Kidney capillary endothelial cell (primary cell): ENCODE measurements around the gene PLPPR1.
"Not testable (repeated sequence)": the region's sequence is repeated elsewhere in the genome, so short reads cannot be mapped to it uniquely, and the experiment has no call there.

ENCODE experiments used
- DNase-seq: peaks from one replicate; pipeline ENCODE4 v3.0.0-alpha.2; 2018; ENCODE audit warnings: low spot score

The PLPPR1 gene

DNA sequence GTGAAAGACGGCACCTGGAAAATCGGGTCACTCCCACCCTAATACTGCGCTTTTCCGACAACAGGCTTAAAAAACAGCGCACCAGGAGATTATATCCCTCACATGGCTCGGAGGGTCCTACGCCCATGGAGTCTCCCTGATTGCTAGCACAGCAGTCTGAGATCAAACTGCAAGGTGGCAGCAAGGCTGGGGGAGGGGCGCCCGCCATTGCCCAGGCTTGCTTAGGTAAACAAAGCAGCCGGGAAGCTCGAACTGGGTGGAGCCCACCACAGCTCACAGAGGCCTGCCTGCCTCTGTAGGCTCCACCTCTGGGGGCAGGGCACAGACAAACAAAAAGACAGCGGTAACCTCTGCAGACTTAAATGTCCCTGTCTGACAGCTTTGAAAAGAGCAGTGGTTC lies 262.5 kb downstream of the PLPPR1 start:
- not testable (repeated sequence) for DNase-seq

DNA sequence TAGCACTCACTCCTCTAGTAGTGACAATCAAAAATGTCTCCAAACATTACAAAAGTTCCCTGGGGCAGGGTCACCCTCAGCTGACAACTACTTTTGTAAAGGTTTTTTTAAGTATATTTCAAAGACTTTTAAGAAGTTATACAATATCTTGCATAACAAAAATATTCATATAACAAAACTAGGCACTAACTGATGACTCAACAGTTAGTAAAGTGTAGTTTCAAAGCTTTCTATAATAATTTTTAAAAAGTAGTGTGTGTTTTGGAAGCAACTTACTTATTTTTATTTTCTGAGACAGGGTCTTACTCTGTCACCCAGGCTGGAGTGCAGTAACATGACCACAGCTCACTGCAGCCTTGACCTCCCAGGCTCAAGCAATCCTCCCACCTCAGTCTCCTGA lies 271.4 kb downstream of the PLPPR1 start:
- DNase-seq, result no peak

DNA sequence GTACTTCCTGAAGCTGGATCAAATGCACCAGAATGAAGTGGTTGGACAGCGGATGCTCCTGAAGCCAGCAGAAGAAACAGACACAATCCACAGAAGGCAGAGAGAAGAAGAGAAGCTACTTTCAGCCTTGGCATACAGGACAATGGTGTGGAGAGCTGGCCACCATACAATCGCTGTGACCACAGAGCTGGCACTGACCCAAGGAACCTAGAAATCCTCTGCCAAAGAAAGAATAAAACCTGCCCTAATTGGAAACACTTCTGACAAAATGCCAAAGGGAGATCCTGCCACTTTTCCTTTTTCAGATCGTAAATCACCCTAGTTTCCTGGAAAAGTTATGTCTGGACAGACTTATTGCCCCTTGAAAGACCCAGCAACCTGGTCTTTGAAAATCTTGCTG lies 278.5 kb downstream of the PLPPR1 start:
- no peak for DNase-seq

GRCh38 chr9:101307524-101308213 lies 279.1 kb downstream of the PLPPR1 start:
- DNase-seq, result no peak

GRCh38 chr9:101309139-101309538 lies 280.6 kb downstream of the PLPPR1 start:
- no peak for DNase-seq

- no peak for DNase-seq
These were observed 282.7 kb downstream of the PLPPR1 start for GRCh38 chr9:101311191-101311590.

GRCh38 chr9:101311758-101312420 lies 283.4 kb downstream of the PLPPR1 start:
- DNase-seq, result peak; percentile 77

GRCh38 chr9:101312661-101313060 lies 284.1 kb downstream of the PLPPR1 start:
- no peak for DNase-seq

GRCh38 chr9:101315112-101315450 lies 286.6 kb downstream of the PLPPR1 start:
- DNase-seq, result no peak

DNA sequence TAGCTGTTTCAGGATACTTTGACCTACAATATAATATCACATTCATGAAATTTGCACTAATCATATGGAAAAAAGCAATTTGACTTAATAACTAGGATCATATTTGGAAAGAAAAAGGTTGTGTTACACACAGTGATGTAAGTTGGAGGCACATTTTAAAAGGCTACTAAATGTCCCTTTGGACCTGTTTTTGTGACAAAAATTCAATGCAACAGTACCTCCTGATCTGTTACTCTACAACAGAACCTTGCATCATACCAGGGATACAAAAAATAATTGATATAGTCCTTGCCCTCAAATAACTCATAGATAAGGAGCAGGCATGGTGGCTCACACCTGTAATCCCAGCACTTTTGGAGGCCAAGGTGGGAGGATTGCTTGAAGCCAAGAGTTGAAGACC lies 289.2 kb downstream of the PLPPR1 start:
- DNase-seq, result no peak

DNA sequence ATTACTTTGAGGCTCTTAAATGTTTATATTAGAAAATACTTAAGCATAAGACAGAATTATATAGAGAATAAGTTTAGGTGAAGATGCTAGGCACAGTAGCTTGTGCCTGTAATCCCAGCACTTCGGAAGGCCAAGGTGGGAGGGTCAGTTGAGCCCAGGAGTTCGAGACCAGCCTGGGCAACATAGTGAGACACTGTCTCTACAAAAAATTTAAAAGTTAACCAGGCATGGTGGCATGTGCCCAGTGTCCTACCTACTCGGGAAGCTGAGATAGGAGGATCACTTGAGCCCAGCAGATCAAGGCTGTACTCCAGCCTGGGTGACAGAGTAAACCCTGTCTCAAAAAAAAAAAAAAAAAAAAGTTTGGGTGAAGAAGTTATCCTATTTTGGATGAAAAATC lies 294.6 kb downstream of the PLPPR1 start:
- no peak for DNase-seq

DNA sequence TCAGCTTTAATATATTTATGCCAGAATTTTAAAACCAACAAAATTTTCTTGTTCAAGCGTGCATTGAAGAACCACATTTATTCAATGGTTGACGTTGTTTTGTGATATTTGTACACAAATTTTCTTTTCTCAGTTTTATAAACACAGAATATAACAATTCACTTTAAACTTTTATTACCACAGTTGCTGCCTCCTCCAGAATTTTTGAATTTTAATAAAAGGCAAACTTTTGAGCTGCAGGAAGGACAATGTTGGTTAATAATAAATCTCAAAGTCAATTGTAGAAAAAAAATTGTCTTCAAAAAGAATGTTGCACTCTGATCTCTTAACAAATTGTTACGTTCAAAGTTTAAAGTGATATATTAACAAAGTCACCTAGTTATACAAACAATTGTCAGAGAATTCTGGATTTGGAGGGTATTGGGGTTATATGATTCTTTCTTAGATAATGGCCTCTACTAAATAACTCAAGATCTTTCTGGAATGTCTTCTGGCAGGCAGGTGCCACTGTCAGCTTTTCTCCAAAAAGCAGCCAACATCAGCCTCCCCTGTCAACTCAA lies 295.8 kb downstream of the PLPPR1 start:
- DNase-seq, result no peak

GRCh38 chr9:101325053-101325452 lies 296.5 kb downstream of the PLPPR1 start:
- no peak for DNase-seq

DNA sequence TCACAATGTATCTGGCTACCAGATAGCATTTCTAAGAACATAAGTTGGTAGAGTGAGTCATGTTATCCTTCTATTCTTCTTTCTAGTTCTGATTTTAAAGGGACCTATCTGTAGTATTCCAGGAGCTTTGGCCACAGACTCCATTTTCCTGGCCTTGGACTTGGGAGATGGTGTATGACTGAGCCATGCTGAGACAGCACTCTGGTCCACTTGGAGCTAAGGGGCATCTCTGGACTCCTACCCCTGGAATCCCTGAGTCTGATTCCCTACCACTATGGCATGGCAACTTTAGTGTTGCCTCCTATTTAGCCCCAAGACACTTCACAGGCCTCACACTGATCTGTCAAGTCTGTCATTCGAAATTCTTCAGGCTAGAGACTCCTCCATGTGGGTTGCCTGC lies 297.5 kb downstream of the PLPPR1 start:
- no peak for DNase-seq

- no peak for DNase-seq
These were observed 298.0 kb downstream of the PLPPR1 start for GRCh38 chr9:101326501-101326900.

DNA sequence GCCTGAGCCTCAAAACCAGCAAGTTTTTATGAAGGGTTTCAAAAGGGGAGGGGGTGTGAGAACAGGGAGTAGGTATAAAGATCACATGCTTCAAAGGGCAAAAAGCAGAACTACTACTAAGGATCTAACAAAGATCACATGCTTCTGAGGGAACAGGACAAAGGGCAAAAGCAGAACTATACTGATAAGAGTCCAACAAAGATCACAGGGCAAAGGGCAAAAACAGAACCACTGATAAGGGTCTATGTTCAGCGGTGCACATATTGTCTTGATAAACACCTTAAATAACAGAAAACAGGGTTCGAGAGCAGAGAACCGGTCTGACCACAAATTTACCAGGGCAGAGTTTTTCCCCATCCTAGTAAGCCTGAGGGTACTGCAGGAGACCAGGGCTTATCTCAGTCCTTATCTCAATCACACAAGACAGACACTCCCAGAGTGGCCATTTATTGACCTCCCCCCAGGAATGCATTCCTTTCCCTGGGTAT lies 298.9 kb downstream of the PLPPR1 start:
- not testable (repeated sequence) for DNase-seq

- DNase-seq, result no peak
These were observed 303.8 kb downstream of the PLPPR1 start for GRCh38 chr9:101332362-101332761.

DNA sequence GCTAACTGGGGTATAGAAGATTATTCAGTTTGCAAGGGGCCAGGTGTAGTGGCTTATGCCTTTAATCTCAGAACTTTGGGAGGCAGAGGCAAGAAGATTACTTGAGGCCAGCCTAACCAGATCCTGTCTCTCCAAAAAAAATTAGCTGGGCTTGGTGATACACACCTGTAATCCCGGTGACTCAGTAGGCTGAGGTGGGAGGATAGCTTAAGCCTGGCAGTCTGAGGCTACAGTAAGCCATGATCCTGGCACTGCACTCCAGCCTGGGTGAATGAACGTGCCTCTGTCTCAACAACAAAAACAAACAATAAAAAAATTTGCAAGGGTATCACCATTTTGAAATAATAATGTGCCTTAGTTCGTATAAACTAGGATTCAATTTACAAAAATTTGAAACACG lies 305.0 kb downstream of the PLPPR1 start:
- no peak for DNase-seq

DNA sequence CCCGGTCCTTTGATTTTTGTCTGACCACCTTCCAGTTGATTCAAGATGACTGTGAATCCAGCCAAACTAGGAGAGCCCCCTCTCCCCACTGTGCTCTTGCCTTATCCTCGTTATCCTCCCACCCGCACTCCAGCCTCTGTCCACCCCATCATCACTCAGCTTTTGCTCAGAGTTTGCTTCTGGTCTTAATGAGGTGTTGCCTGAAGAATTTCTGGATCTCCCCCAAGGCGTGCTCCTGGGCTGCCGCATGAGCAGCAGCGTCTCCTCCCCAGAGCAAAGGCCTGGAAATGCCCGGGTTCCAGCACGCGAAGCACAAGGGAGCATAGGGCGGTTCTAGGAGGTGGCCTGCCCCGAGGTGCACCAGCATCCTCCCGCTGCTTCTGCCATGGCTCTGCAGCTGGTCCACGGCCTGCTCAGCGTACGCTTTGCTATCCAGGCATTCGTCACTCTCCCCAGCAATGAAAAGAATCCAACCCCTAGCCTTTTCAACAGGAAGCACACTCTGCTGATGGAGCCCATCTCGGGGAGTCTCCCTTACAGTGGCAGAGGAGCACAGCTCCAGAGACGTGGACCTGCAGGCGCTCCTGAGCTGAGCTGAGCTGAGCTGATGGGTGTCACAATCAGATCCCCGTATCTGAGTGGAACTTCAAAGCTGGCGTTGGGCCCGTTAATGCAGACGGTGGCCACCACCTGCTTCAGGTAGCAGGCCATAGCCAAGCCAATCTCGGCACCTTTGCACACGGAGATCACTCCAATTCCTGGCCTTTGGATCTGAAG lies 305.6 kb downstream of the PLPPR1 start:
- DNase-seq, result no peak

- no peak for DNase-seq
These were observed 307.6 kb downstream of the PLPPR1 start for GRCh38 chr9:101336091-101336490.

DNA sequence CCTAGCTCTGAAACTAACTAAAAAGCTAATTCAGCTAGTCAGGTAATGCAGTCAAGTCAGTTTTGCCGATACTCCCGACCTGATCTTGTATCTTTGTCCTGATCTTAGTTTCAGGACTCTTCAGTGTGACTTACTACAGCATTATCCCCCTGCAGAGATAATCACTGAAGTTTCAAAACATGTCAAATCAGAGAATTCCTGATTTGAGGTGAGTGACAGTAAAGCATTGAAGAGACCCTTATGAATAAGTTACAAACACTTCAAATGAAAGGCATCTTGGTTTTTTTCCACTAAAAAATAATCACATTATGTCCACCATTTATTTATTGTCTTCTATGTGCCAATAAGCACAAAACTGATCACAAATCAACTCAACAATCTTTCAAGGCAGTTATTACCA lies 308.7 kb downstream of the PLPPR1 start:
- no peak for DNase-seq

GRCh38 chr9:101341958-101342357 lies 313.4 kb downstream of the PLPPR1 start:
- DNase-seq, result no peak

GRCh38 chr9:101342595-101342994 lies 314.1 kb downstream of the PLPPR1 start:
- no peak for DNase-seq
